Activated naive CD4-positive, alpha-beta T cell treated with anti-CD3 and anti-CD28 coated beads, Interleukin-2, amount 10 ng/mL, durations not matched to agents 7 days and 5 days (primary cell): ENCODE results near the gene RNPS1.

ENCODE experiments used
- CTCF ChIA-PET: fragments of 350-600 bp; sonication (Branson Sonifier 250); formaldehyde crosslinking; loops from one replicate; lab custom pipeline; 2021; ENCODE audit warnings: antibody characterized with exemption; lab: Charles Lee
- DNase-seq: peaks from one replicate; pipeline ENCODE4 v3.0.0-alpha.2; 2020
- H3K27ac Mint-ChIP-seq: one replicate; pipeline ENCODE4 v1.8.0; 2021; ENCODE audit warnings: mild to moderate bottlenecking, moderate library complexity, mixed read lengths
- H3K27me3 Mint-ChIP-seq: one replicate; pipeline ENCODE4 v1.8.0; 2021; ENCODE audit warnings: mild to moderate bottlenecking, mixed read lengths
- H3K36me3 Mint-ChIP-seq: one replicate; pipeline ENCODE4 v1.8.0; 2021; ENCODE audit warnings: mixed read lengths
- H3K4me1 Mint-ChIP-seq: one replicate; pipeline ENCODE4 v1.8.0; 2021; ENCODE audit warnings: mixed read lengths
- H3K4me3 Mint-ChIP-seq: one replicate; pipeline ENCODE4 v1.8.0; 2021; ENCODE audit warnings: mild to moderate bottlenecking, moderate library complexity, mixed read lengths
- H3K9me3 Mint-ChIP-seq: one replicate; pipeline ENCODE4 v1.8.0; 2021; ENCODE audit warnings: mixed read lengths

The RNPS1 gene

GRCh38 chr16:2231016-2231931 lies 36.7 kb downstream of the RNPS1 start:
- DNase-seq = no peak
- CTCF ChIA-PET = no interaction called here
- H3K4me3 Mint-ChIP-seq = no peak overlapping the region
- peaks cover 12% of the 10 kb centered on the region for H3K36me3 Mint-ChIP-seq
- H3K9me3 Mint-ChIP-seq = no peaks in the 10 kb centered on the region
- peaks cover 3% of the 10 kb centered on the region for H3K4me1 Mint-ChIP-seq
- H3K27me3 Mint-ChIP-seq = peaks cover 15% of the 10 kb centered on the region
- H3K27ac Mint-ChIP-seq = no peak overlapping the region

GRCh38 chr16:2230376-2230775 lies 37.5 kb downstream of the RNPS1 start:
- Mint-ChIP-seq H3K4me3 (no peak overlapping the region), H3K9me3 (no peaks in the 10 kb centered on the region), H3K36me3 (peaks cover 10% of the 10 kb centered on the region), H3K27me3 (peaks cover 6% of the 10 kb centered on the region), H3K27ac (no peak overlapping the region), H3K4me1 (peaks cover 9% of the 10 kb centered on the region)
- no peak for DNase-seq
- CTCF ChIA-PET = no interaction called here

DNA sequence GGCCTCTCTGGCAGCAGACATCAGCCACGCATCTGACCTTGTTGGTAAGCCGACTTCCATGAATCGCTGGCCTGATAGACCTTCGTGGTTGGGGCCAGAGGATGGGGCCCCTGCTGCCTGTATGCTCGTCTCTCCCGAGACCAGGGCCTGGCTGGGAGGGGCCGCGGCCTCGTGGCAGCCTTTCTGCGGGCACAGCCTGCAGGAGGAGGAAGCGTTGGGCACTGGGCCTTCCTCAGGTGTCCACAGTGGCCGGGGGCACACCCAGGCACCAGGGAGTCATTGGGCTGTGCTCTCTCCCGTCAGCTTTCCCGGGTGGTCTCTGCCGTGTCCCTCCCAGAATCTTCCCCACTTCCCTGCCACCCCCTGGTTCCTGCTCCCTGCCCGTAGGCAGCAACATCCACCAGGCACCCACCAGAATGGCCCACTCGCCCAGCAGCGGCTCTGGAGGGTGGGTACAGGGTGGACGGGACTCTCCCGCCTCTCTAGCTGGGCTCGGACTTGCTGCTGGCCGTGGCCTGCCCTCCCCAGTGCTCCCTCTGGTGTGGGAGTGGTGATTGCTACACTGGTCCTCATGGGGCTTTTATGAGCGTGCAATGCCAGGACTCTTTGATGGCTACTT lies 38.2 kb downstream of the RNPS1 start:
- Mint-ChIP-seq H3K4me3 (no peak overlapping the region), H3K27ac (no peak overlapping the region), H3K36me3 (peaks cover 5% of the 10 kb centered on the region), H3K4me1 (peaks cover 13% of the 10 kb centered on the region), H3K9me3 (no peaks in the 10 kb centered on the region), H3K27me3 (no peaks in the 10 kb centered on the region)
- CTCF ChIA-PET = no interaction called here
- no peak for DNase-seq

DNA sequence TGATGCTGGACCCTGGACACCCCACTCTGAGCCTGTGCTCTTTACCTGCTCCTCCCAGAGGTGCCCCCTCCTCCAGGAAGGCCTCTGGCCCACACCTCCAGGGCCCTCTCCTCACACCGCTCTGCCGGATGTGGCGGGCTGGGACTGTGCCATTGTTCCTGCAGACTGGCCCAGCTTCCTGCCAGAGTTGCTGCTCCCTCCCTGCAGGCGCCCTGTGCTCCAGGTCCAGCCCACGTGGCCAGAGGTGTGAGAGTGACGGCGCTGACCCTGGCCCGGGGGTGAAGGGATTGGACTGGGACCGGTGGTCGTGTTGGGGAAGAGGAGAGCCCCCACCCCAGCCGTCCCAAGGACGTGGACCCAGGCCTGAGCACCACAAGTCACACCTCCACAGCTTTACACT lies 38.8 kb downstream of the RNPS1 start:
- no peak overlapping the region for H3K4me3 Mint-ChIP-seq
- peaks cover 5% of the 10 kb centered on the region for H3K36me3 Mint-ChIP-seq
- no peaks in the 10 kb centered on the region for H3K9me3 Mint-ChIP-seq
- H3K27ac Mint-ChIP-seq = no peak overlapping the region
- H3K4me1 Mint-ChIP-seq = peaks cover 19% of the 10 kb centered on the region
- no peaks in the 10 kb centered on the region for H3K27me3 Mint-ChIP-seq
- DNase-seq = no peak
- CTCF ChIA-PET = no interaction called here

- Mint-ChIP-seq H3K27me3 (no peaks in the 10 kb centered on the region), H3K9me3 (no peaks in the 10 kb centered on the region), H3K36me3 (peaks cover 5% of the 10 kb centered on the region), H3K4me3 (no peak overlapping the region), H3K27ac (no peak overlapping the region), H3K4me1 (peaks cover 21% of the 10 kb centered on the region)
- CTCF ChIA-PET = no interaction called here
- DNase-seq = no peak
Observed at GRCh38 chr16:2228161-2228824, 39.6 kb downstream of the RNPS1 start.

DNA sequence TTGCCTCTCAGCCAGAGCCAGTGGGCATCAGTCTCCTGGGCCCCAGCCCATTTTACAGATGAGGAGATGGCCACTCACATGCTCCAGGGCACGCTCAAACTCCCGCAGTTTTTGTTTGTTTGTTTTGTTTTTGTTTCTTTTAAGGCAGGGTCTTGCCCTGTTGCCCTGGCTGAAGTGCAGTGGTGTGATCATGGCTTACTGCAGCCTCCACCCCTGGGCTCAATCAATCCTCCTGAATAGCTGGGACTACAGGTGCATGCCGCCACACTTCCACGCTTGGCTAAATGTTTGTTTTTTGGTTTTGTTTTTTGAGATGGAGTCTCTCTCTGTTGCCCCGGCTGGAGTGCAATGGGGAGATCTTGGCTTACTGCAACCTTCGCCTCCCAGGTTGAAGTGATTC lies 41.0 kb downstream of the RNPS1 start:
- no peak overlapping the region for H3K27ac Mint-ChIP-seq
- H3K4me1 Mint-ChIP-seq = peaks cover 25% of the 10 kb centered on the region
- DNase-seq = no peak
- no peaks in the 10 kb centered on the region for H3K9me3 Mint-ChIP-seq
- CTCF ChIA-PET = interaction anchor here (0.9 kb wide), 1 partner anchor 25 kb away, joined by 3 read pairs; no protein-coding TSS in a partner anchor
- H3K27me3 Mint-ChIP-seq = no peaks in the 10 kb centered on the region
- H3K36me3 Mint-ChIP-seq = peaks cover 4% of the 10 kb centered on the region
- H3K4me3 Mint-ChIP-seq = no peak overlapping the region

GRCh38 chr16:2226245-2226793 lies 41.6 kb downstream of the RNPS1 start:
- no peaks in the 10 kb centered on the region for H3K9me3 Mint-ChIP-seq
- H3K36me3 Mint-ChIP-seq = peaks cover 3% of the 10 kb centered on the region
- CTCF ChIA-PET = interaction anchor here (0.9 to 1.1 kb wide), 2 partner anchors 26 to 239 kb away, joined by 3 to 6 read pairs; no protein-coding TSS in a partner anchor
- H3K4me1 Mint-ChIP-seq = peaks cover 25% of the 10 kb centered on the region
- no peak for DNase-seq
- H3K27ac Mint-ChIP-seq = peak overlapping the region; percentile 55
- H3K27me3 Mint-ChIP-seq = no peaks in the 10 kb centered on the region
- peak overlapping the region; percentile 21 for H3K4me3 Mint-ChIP-seq

GRCh38 chr16:2223942-2224486 lies 43.9 kb downstream of the RNPS1 start:
- Mint-ChIP-seq H3K27ac (peak overlapping the region; percentile 83), H3K4me3 (peak overlapping the region; percentile 83), H3K27me3 (no peaks in the 10 kb centered on the region), H3K9me3 (no peaks in the 10 kb centered on the region), H3K36me3 (no peaks in the 10 kb centered on the region), H3K4me1 (peaks cover 25% of the 10 kb centered on the region)
- CTCF ChIA-PET = no interaction called here
- peak; percentile 51 for DNase-seq

DNA sequence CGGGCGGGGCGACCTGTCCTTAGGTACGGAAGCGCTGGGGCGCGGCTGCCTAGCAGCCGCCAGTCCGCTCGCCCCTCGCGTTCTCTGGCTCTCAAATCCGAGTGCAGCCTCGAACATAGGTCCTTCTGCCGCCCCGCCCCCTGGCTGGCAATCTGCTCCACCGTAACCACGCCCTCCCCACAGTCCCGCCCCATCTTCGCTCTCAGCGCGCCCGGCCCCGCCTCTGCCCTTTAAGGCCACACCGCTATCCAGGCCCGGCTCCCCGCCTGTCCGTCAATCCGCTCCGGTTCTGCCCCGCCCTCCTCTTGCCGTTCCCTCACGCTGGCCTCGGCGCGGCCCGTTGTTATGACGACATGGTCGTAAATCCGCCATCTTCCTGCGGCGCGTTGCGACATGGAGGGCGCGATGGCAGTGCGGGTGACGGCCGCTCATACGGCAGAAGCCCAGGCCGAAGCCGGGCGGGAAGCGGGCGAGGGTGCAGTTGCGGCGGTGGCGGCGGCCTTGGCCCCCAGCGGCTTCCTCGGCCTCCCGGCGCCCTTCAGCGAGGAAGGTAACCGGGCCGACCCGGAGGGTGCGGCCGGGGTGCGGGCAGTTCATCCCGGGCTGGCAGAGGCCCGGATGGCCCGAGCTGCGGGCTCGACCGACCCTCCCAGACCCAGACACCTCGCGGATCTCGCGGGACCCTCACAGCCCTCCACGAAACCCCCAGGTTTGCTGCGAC lies 44.5 kb downstream of the RNPS1 start, which contains the start of gene E4F1:
E4F1 (plus strand) TSS at position 371 of the 721 bp plus-strand sequence; CDS start at position 394, 23 bp downstream.
- no peaks in the 10 kb centered on the region for H3K36me3 Mint-ChIP-seq
- peak within 1 kb of the TSS; percentile 88 for H3K27ac Mint-ChIP-seq
- DNase-seq = peak; percentile 100
- H3K4me1 Mint-ChIP-seq = peaks cover 25% of the 10 kb centered on the region
- no peaks in the 10 kb centered on the region for H3K27me3 Mint-ChIP-seq
- no peaks in the 10 kb centered on the region for H3K9me3 Mint-ChIP-seq
- peak within 1 kb of the TSS; percentile 83 for H3K4me3 Mint-ChIP-seq
- CTCF ChIA-PET = no interaction called here

GRCh38 chr16:2216330-2216729 lies 51.6 kb downstream of the RNPS1 start:
- CTCF ChIA-PET = interaction anchor here (1.5 kb wide), 1 partner anchor 36 kb away, joined by 5 read pairs; the partner anchor contains the start of gene ECI1
- Mint-ChIP-seq H3K4me3 (peak overlapping the region; percentile 80), H3K27ac (peak overlapping the region; percentile 76), H3K4me1 (peaks cover 29% of the 10 kb centered on the region), H3K36me3 (peaks cover 5% of the 10 kb centered on the region), H3K27me3 (no peaks in the 10 kb centered on the region), H3K9me3 (no peaks in the 10 kb centered on the region)
- no peak for DNase-seq

GRCh38 chr16:2214719-2214968 lies 53.3 kb downstream of the RNPS1 start, which contains the start of gene PGP:
PGP (minus strand) TSS chr16:2214840; CDS start chr16:2214777, 63 bp downstream.
- H3K36me3 Mint-ChIP-seq = peaks cover 5% of the 10 kb centered on the region
- H3K4me1 Mint-ChIP-seq = peaks cover 29% of the 10 kb centered on the region
- no peaks in the 10 kb centered on the region for H3K27me3 Mint-ChIP-seq
- CTCF ChIA-PET = interaction anchor here (1.0 to 1.5 kb wide), 2 partner anchors 20 to 37 kb away, joined by 3 to 5 read pairs; partner anchors contain the start of gene ECI1
- DNase-seq = no peak
- H3K9me3 Mint-ChIP-seq = no peaks in the 10 kb centered on the region
- H3K4me3 Mint-ChIP-seq = peak within 1 kb of the TSS; percentile 80
- peak within 1 kb of the TSS; percentile 89 for H3K27ac Mint-ChIP-seq

DNA sequence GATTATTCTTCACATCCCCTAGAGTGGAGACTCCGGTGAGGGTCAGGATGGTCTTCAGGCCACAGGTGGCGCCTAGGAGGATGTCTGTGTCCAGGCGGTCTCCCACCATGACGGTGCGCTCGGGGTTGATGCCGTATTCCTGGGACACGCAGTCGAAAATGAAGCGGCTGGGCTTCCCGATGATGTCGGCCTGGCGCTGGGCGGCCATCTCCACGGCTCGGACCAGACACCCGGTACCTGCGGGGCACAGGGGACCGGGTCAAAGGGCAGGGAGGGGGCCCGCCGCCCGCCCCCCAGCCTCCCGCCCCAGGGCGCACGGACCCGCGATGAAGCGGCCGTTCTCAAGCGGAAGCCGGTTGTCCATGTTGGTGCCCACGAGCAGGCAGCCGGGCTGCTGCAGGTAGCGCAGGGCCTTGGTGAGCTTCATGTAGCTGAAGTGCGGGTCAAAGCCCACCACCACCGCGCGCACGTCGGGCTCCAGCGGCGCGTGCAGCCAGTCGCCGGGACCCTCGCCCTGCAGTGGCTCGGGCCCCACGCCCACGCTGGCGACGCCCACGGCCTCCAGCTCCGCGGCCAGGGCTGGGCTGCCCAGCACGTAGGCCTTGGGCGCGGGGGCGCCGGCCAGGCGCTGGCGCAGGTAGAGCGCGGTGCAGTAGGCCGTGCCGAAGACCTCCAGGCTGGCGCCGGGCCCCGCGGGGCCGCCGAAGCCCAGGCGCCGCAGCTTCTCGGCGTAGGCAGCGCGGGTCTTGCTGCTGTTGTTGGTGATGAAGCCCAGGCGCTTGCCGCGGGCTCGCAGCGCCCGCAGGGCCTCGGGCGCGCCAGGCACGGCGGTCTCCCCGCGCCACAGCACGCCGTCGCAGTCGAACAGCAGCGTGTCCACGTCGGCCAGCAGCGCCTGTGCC lies 53.9 kb downstream of the RNPS1 start:
- DNase-seq = peak; percentile 45
- Mint-ChIP-seq H3K4me3 (peak overlapping the region; percentile 76), H3K4me1 (peaks cover 29% of the 10 kb centered on the region), H3K27me3 (no peaks in the 10 kb centered on the region), H3K9me3 (no peaks in the 10 kb centered on the region), H3K27ac (peak overlapping the region; percentile 85), H3K36me3 (peaks cover 5% of the 10 kb centered on the region)
- CTCF ChIA-PET = interaction anchor here (1.0 kb wide), 1 partner anchor 19 kb away, joined by 3 read pairs; no protein-coding TSS in a partner anchor
